ENCODE measurements around the gene ZNF398.
A peak's percentile ranks its signal among the peaks of the same experiment; 100 is the strongest.
"Not testable (repeated sequence)": the region's sequence is repeated elsewhere in the genome, so short reads cannot be mapped to it uniquely, and the experiment has no call there.

Gene ZNF398, protein sequence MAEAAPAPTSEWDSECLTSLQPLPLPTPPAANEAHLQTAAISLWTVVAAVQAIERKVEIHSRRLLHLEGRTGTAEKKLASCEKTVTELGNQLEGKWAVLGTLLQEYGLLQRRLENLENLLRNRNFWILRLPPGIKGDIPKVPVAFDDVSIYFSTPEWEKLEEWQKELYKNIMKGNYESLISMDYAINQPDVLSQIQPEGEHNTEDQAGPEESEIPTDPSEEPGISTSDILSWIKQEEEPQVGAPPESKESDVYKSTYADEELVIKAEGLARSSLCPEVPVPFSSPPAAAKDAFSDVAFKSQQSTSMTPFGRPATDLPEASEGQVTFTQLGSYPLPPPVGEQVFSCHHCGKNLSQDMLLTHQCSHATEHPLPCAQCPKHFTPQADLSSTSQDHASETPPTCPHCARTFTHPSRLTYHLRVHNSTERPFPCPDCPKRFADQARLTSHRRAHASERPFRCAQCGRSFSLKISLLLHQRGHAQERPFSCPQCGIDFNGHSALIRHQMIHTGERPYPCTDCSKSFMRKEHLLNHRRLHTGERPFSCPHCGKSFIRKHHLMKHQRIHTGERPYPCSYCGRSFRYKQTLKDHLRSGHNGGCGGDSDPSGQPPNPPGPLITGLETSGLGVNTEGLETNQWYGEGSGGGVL

DNA sequence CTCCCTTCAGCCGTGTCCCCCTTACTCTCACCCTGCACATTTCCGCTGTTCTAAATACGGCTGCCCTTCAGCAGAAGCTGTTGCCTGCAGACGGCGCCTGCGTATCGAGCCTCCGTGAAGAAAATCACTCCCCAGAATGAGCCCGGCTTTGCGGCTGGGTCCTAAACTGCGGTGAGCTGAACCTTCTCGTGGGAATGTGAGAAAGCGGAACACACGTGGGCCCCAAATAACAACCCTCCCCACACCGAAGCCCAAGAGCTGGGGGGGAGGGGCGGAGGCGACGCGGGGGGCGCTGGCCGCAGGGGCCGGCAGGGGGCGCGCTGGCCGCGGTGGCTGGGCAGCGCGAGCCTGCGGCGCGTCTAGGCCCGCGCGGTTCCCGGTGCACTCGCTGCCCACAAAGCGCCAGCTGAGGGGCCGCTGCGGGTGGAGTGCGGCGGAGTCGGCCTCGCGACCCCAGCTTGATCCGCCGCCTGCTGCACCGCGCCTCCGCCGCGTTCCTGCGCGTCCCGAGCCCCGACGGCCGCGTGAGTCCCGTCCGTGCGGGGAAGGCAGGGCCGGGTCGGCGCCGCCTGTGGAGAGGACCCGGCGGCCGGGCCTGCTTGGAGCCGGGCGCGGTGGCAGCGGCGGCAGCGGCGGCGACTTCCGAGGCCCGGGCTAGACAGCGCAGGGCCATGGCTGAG lies at the start of gene ZNF398:
Gene ZNF398 (plus strand): TSS at position 382 of the 680 bp plus-strand sequence. CDS start 290 bp downstream, at position 672.
- no peak for DNase-seq (ENCODE audit: low read depth, low spot score)

DNA sequence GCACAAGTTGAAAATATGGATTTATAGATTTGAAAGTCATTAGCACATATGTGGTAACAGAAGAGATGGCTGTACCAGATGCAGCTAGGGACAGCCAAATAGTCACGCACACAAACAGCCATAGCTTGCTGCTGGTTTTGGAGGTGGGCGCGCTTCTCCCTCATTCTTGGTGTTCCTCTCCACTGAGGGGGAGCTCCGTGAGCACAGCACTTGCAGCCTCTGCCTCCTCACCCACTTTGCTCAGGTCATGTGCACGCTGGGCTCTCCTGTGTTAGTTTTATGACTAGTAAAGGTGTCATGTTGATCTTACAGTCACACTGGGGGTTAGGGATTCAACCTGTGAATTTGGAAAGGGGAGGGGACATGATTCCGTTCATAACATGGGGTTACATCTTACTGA lies 48.2 kb upstream of the ZNF398 start:
- DNase-seq (ENCODE audit: low read depth, low spot score) = no peak

DNA sequence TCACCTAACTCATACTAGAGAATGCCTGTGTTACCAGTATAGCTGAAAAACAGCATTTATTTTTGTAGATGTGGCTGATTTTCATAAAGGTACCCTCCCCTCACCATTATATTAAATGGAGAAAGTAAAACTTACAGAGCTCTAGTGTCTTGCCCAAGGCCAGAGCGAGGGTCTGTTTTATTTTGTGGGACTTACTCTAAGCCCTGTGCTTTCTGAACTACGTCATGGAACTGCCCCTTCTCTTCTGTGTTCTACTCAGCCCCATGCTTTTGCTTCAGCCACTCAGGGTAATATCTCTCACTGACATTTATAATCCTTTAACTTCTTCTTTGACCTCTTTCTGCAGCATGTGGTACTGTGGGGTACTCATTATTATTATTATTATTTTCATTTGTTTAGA lies 46.4 kb upstream of the ZNF398 start:
- no peak for DNase-seq (ENCODE audit: low read depth, low spot score)

DNA sequence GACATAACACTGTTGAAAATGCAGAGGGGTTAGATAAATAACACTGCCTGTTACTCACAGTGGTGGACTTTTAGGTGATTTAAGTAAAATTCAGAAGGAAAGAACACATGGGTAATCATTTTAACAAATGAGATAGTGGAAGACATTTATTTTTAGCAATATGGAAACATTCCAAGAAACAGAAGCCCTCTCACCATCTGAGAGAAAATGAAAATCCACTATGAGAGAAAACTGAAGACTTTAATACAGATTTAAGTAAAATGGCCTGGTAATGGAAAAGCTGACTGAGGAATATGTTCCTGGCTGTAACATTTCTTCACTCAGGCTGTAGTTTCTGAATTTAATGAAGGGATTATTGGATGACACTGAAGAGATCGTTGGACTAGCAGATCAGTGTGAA lies 44.6 kb upstream of the ZNF398 start:
- no peak for DNase-seq (ENCODE audit: low read depth, low spot score)

DNA sequence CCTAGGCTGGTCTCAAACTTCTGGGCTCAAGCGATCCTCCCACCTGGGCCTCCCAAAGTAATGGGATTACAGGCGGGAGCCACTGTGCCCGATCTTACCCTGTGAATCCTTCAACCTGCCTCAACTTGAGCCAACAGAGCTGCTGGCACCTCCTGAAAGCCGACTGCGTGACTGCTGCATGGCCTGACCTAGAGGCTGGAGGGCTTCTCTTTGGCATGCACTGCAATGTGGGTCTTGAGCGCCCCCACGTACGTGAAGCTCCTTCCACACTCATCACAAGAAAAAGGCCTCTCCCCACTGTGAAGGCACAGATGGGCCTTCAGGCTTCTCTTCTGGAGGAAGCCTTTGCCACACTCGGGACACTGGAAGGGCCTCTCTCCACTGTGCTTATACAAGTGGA lies 43.8 kb upstream of the ZNF398 start:
- no peak for DNase-seq (ENCODE audit: low read depth, low spot score)

DNA sequence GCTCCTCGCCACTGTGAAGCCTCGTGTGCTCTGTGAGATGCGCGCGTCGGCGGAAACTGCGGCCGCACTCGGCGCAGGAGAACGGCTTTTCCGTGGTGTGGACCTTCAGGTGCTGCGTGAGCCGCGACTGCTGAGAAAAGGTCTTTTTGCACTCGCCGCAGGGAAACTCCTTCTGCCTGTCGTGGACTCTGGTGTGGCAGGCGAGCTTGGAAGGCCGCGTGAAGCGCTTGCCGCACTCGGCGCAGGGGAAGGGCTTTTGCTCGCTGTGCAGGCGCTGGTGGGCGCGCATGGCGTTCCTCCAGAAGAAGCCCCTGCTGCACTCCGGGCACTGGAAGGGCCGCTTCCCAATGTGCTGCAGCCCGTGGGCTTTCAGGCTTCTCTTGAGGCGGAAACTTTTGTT lies 43.0 kb upstream of the ZNF398 start:
- no peak for DNase-seq (ENCODE audit: low read depth, low spot score)

DNA sequence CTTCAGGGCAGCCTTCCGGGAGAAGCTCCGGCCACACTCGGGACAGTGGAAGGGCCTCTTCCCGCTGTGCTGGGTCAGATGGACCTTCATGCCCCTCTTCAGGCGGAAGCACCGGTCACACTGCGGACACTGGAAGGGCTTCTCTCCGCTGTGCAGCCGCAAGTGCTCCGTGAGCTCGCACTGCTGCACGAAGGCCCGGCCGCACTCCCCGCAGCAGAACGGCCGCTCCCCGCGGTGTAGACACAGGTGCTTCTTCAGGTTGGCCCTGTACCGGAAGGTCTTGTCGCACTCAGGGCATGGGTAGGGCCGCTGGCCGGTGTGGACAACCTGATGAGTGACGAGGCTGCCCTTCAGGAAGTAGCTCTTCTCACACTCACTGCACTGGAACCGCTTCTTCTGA lies 42.5 kb upstream of the ZNF398 start:
- DNase-seq (ENCODE audit: low read depth, low spot score) = no peak

DNA sequence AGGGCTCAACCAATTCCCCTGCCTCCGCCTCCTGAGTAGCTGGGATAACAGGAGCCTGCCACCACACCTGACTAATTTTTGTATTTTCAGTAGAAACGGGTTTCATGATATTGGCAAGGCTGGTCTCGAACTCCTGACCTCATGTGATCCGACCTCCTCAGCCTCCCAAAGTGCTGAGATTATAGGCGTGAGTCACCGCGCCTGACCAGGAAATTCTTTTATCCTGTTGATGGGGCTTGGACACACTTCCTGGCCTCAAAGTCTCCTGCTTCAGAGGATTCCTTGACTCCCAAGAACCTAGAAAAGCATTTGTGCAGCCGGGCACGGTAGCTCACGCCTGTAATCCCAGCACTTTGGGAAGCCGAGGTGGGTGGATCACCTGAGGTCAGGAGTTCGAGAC lies 37.3 kb upstream of the ZNF398 start:
- no peak for DNase-seq (ENCODE audit: low read depth, low spot score)

DNA sequence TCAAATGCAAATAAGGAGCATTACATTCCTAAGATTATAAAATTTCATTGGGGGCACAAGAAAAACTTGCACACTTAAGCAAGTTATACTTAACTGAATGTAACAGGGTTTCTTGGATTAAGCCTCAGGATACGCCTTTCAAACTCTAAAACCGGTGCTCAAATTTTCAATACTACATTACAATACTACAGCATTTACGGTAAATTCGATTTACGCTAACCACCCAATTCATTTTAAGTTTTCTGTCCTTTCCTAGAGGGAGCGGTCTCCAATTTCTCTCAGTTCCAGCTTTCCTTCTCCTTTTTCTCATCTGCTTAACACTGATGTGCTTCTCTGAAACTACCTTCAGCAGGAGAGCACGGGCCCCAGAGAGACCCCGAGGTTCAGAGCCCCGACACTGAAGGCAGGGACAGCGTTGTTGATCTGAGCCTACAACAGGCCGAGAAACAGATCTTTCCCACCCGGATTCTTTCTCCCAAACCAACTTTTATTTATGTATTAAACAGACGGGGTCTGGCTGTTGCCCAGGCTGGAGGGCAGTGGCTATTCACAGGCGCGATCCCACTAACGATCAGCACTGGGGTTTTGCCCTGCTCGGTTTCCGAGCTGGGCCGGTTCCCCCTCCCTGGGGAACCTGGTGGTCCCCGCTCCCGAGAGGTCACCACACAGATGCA lies 21.9 kb upstream of the ZNF398 start:
- no peak for DNase-seq (ENCODE audit: low read depth, low spot score)

DNA sequence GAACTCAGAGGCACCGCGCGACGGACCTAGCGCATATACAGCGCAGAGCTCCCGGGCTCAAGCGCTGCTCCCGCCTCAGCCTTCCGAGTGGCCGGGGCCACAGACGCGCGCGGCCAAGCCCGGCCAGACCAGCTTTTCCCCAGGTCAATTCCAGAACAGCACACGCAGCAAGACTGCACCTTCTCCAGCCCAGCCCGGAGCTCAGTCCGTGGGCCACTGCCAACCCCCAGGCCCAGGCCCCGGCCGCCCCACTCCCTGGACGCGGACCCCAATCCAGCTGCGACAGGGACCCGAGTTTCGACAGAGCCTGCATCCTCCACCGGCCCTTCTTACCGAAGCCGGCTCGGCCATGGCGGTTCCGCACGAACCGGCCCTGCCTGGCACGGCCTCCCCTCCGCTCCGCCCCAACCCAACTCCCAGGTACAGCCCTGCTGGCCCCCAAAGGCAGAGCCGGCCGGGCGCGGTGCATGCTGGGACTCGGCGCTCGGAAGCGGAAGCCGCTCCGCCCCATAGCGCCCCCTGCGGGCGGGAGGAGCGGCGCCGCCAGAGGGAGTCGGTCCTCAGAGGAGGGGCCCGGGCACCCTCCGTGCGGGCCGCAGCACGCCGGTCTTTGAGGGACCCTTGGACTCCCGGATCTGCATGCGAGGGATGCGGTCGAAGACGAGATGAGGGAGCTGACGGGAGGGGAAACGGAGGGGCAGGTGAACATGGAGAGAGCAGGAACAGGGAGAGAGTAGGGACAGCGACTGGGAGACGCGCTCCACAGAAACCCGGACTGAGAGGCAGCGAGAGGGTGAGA lies 21.2 kb upstream of the ZNF398 start, which contains the start of gene ZNF425:
Gene ZNF425 (minus strand): TSS at position 462 of the 799 bp plus-strand sequence. CDS start 111 bp downstream, at position 351.
- DNase-seq (ENCODE audit: low read depth, low spot score) = peak; percentile 85

DNA sequence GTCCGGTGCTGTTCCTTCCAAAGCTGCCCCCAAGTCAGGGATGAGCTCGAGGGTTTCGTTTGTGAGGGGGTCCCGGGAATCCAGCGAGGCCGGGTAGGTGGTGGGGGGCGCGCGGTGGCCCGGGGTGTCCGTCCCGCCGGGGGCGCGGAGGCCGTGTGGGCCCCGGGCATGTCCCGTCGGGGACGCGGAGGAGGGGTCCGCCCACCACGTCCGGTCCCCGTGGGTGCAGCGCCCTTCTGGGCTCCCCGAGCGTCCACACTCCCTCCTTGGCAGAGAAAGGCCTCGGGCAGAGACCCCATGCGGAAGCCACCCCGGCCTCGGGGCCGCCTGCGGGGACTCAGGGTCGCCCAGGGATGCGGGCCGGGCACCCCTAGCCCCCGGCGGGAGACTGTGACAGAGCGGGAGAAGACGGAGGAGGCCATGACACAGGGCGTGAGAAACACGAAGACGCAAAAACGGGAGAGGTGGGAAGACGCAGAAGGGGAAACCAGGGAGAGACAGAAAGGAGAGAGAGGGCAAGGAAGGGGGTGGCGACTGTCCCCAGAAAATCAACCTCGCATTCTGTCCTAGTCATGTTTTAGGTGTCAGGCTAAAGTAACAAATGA lies 20.5 kb upstream of the ZNF398 start:
- no peak for DNase-seq (ENCODE audit: low read depth, low spot score)

DNA sequence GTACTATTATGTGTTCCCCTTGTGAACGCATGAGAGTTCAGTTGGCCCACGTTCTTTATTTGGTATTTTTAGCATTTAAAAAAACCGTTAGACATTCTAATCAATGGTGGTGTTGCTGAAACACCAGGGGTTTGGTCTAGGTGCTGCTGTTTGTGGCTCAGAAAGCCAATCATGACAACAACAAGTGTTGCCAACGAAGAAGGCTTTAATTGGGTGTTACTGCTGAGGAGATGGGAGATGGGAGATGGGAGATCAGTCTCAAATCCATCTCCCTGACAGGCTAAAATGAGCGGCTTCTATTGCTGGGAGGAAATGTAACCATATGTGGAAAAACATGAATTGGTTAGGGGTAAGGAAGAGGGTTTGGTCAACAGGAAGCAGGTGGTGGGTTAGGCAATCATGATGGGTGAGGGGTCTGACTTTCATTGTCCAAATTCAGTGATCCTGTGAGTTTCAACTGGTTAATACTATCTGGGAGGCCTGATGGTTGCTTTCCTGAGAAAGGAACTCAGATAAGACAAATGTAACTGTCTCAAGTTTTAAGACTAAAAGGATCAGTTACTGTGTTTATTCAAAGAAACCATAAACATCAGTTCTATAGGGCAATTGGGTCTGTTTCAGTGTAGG lies 16.6 kb upstream of the ZNF398 start:
- no peak for DNase-seq (ENCODE audit: low read depth, low spot score)

DNA sequence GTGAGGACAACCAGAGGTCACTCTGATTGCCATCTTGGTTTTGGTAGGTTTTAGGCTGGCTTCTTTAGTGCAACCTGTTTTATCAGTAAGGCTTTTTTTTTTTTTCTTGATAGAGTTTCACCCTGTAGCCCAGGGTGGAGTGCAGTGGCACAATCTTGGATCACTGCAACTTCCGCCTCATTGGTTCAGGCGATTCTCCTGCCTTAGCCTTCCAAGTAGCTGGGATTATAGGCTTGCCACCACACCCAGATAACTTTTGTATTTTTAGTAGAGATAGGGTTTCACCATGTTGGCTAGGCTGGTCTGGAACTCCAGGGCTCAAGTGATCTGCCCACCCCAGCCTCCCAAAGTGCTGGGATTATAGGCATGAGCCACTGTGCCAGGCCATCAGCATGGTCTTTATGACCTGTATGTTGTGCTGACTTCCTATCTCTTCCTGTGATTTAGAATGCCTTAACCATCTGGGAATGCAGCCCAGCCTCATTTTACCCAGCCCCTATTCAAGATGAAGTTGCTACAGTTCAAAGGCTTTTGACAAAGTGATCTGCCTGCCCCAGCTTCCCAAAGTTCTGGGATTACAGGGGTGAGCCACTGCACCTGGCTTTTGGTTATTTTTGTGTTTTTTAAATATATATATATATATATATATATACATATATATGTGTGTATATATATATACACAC lies 14.1 kb upstream of the ZNF398 start:
- no peak for DNase-seq (ENCODE audit: low read depth, low spot score)

DNA sequence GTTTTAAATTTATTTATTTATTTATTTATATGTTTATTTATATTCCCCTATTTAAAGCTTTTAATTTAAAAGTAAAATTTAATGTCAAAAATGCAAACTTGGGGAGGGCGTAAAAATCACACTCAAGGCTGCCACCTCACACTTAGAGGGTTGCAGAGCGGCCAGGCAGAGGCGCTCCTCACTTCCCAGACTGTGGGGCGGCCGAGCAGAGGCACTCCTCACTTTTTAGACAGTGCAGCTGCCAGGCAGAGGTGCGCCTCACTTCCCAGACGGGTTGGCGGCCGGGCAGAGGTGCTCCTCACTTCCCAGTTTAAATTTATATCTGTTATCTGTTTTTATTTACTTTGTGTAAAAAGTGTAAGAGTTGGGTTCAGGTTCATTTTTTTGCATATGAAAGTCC lies 11.1 kb upstream of the ZNF398 start:
- DNase-seq (ENCODE audit: low read depth, low spot score) = no peak

DNA sequence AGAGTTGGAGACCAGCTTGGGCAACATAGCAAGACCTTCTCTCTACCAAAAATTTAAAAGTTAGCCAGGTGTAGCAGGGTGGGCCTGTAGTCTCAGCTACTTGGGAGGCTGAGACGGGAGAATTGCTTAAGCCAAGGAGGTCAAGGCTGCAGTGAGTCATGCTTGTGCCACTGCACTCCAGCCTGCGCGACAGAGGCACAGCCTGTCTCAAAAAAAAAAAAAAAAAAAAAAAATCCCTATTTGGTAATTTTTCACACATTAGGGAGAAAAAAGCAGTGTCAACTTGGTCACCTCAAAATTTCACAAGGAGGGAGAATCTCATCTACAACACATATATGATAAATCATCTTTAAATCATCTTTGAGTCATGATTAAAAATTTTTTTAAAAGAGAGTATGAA lies 6.4 kb upstream of the ZNF398 start:
- no peak for DNase-seq (ENCODE audit: low read depth, low spot score)

DNA sequence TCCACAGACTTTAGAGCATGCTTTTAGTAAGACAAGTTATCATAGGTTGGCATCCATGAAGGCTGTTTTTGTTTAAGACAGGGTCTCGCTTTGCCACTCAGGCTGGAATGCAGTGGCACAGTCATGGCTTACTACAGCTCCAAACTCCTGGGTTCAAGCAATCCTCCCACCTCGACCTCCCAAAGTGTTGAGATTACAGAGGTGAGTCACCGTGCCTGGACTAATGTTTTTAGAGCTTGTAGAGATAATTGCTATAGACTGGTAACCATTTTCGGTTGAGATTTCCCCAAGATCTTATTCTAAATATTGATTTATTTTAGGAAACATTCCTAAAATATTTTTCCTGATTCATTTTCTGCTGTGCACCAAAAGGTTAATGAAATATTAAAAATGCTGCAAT lies 5.4 kb upstream of the ZNF398 start:
- DNase-seq (ENCODE audit: low read depth, low spot score) = no peak

DNA sequence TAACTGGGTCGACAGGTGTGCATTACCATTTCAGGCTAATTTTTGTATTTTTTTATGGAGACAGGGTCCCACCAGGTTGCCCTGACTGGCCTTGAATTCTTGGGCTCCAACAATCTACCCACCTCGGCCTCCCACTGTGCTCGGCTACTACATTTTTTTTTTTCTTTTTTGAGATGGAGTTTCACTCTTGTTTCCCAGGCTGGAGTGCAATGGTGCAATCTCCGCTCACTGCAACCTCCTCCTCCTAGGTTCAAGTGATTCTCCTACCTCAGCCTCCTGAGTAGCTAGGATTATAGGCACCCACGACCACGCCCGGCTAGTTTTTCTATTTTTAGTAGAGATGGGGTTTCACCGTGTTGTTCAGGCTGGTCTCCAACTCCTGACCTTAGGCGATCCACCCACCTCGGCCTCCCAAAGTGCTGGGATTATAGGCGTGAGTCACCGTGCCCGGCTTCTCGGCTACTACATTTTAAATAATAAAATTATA lies 2.8 kb upstream of the ZNF398 start:
- not testable (repeated sequence) for DNase-seq (ENCODE audit: low read depth, low spot score)

DNA sequence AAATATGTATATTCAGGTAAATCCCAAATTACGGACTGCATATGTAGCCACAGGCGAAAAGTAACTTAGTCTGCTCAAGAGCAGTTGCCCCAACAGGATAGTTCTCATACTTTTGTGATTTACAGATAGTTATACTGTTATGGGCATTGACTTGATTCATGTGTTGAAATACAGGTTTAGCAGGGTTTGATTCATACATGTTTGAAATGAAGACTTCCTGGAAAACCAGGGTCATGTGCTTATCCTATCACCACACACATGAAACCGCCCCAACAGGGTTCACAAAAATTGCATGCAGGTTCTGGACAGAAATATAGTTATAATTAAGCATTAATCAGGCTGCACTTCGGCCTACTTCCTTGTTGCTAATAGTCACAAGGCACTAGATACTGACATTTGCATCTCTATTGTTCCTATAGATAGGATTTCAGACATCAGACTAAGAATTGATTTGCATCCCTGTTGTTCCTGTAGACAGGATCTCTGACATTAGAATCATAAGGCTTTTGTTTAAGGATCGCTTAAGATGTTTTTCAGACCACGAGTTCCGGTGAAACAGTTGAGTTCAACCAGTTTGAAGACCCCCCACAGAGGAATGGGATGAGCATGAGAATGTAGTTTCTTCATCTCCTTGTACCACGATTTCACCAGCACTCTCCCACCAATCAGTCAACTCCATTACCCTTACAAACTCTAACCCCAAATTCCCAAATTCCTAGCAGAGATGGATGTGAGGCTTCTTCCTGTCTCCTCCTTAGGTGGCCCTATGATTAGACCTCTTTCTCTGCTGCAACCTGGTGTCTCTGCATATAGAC lies 2.0 kb upstream of the ZNF398 start:
- DNase-seq (ENCODE audit: low read depth, low spot score) = no peak

Measured in smooth muscle cell of the brain vasculature (primary cell).